Measurements from ENCODE around the gene HTR4. TPM values are rescaled to one million over a fixed set of nuclear protein-coding genes. Genes with fewer than 3 reads are reported as not detected.

Gene HTR4
- total RNA-seq, 1 donor from 2014 or later, result not detected

DNA sequence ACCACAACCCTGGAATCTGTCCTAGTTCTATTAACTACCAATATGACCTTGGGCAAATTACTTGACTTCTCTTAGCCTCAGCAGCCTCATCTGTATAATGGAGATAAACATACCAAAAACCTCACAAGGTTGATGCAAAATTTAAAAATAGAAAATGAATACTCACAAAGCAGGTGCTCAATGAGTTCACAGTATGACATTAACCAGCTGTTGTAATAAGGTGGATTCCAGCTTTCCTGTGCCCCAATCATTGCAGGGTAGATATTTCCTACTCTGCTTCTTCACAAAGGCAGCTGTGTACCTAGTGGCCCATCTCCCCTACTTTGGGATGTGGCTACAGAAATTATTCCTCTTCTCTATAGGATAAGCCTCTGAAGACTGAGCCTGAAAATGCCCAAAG lies 8.8 kb downstream of the HTR4 start:
- Histone ChIP-seq H3K9me3 (ENCODE audit: low read depth) (no peaks in the 10 kb centered on the region), H3K4me3 (no peak overlapping the region), H3K36me3 (no peaks in the 10 kb centered on the region), H3K4me2 (no peak overlapping the region), H4K20me1 (ENCODE audit: low read depth) (no peaks in the 10 kb centered on the region), H3K4me1 (no peaks in the 10 kb centered on the region), H3F3A (ENCODE audit: low read depth) (no peaks in the 10 kb centered on the region), H3K79me2 (ENCODE audit: low read depth) (no peaks in the 10 kb centered on the region), H3K9ac (no peak overlapping the region), H2AFZ (replicated peaks) (no peak overlapping the region), H3K27ac (no peak overlapping the region), H3K27me3 (peaks cover 11% of the 10 kb centered on the region)
- Mint-ChIP-seq H3K4me1 (no peaks in the 10 kb centered on the region), H3K36me3 (no peaks in the 10 kb centered on the region), H3K9me3 (no peaks in the 10 kb centered on the region), H3K27me3 (ENCODE audit: insufficient read depth, low read depth) (no peaks in the 10 kb centered on the region), H3K27ac (no peak overlapping the region), H3K4me3 (no peak overlapping the region)
- no peak for TF ChIP-seq EZH2 (IDR thresholded peaks at IDR 0.05)
- TF ChIP-seq, protein P1, sequence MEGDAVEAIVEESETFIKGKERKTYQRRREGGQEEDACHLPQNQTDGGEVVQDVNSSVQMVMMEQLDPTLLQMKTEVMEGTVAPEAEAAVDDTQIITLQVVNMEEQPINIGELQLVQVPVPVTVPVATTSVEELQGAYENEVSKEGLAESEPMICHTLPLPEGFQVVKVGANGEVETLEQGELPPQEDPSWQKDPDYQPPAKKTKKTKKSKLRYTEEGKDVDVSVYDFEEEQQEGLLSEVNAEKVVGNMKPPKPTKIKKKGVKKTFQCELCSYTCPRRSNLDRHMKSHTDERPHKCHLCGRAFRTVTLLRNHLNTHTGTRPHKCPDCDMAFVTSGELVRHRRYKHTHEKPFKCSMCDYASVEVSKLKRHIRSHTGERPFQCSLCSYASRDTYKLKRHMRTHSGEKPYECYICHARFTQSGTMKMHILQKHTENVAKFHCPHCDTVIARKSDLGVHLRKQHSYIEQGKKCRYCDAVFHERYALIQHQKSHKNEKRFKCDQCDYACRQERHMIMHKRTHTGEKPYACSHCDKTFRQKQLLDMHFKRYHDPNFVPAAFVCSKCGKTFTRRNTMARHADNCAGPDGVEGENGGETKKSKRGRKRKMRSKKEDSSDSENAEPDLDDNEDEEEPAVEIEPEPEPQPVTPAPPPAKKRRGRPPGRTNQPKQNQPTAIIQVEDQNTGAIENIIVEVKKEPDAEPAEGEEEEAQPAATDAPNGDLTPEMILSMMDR (IDR thresholded peaks at IDR 0.05), result no peak
- TF ChIP-seq EZH2phosphoT487 (IDR thresholded peaks at IDR 0.05), result no peak
- no peak for DNase-seq (ENCODE audit: low spot score)

DNA sequence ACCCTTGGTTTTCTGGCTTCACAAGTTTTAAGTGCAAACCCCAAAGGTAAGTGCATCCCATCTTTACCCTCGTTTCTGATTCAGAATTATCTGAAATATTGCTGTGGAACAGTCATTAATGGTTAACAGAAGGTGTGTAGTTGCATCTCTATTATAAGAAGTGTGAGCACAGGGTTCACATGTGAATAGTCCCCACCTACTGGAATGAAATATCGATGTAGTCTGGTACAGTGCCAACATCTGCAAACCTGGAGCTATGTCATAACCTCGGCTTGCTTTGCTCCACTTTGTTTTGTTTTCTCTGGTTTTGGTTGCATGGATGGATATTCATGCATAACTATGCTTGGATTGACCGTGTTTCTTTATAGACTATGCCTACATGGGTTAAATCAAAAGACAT lies 12.6 kb downstream of the HTR4 start:
- H4K20me1 ChIP-seq (ENCODE audit: low read depth), result no peaks in the 10 kb centered on the region
- H3K4me2 ChIP-seq, result no peak overlapping the region
- H3K9me3 ChIP-seq (ENCODE audit: low read depth), result no peaks in the 10 kb centered on the region
- Mint-ChIP-seq H3K27me3 (ENCODE audit: insufficient read depth, low read depth) (no peaks in the 10 kb centered on the region), H3K36me3 (no peaks in the 10 kb centered on the region), H3K4me1 (no peaks in the 10 kb centered on the region), H3K4me3 (no peak overlapping the region), H3K27ac (no peak overlapping the region), H3K9me3 (no peaks in the 10 kb centered on the region)
- H3K27ac ChIP-seq, result no peak overlapping the region
- no peaks in the 10 kb centered on the region for H3K79me2 ChIP-seq (ENCODE audit: low read depth)
- H3K4me3 ChIP-seq, result no peak overlapping the region
- H3K27me3 ChIP-seq, result no peaks in the 10 kb centered on the region
- no peak for DNase-seq (ENCODE audit: low spot score)
- no peak overlapping the region for H3K9ac ChIP-seq
- H3K4me1 ChIP-seq, result no peaks in the 10 kb centered on the region
- no peak for TF ChIP-seq EZH2phosphoT487 (IDR thresholded peaks at IDR 0.05)
- TF ChIP-seq, protein P1 (IDR thresholded peaks at IDR 0.05), result no peak
- TF ChIP-seq EZH2 (IDR thresholded peaks at IDR 0.05), result no peak
- H2AFZ ChIP-seq (replicated peaks), result no peak overlapping the region
- H3F3A ChIP-seq (ENCODE audit: low read depth), result no peaks in the 10 kb centered on the region
- no peaks in the 10 kb centered on the region for H3K36me3 ChIP-seq

DNA sequence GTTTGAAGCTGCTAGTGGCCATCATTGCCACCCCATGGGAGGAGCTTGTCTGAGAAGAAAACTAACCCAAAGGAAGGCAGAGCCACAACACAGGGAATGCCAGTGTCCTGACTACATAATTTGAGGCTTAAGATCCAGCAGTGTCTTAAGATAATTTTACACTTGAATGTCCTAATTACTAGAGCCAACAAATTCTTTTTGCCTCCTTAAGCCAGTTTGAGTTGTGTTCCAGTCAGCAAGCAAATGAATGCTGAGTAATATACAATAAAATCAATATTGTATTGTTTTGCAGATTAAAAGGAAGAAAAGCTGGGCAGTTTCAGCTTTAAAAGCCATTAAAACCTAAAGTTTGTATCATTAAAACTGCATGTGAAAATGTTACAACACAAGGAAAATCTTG lies 13.9 kb downstream of the HTR4 start:
- H3K4me1 ChIP-seq, result no peaks in the 10 kb centered on the region
- H3K79me2 ChIP-seq (ENCODE audit: low read depth), result no peaks in the 10 kb centered on the region
- DNase-seq (ENCODE audit: low spot score), result no peak
- TF ChIP-seq, protein P1 (IDR thresholded peaks at IDR 0.05), result no peak
- TF ChIP-seq EZH2 (IDR thresholded peaks at IDR 0.05) (no peak), EZH2phosphoT487 (IDR thresholded peaks at IDR 0.05) (no peak)
- no peaks in the 10 kb centered on the region for H3K27me3 ChIP-seq
- H3K4me3 ChIP-seq, result no peak overlapping the region
- no peak overlapping the region for H2AFZ ChIP-seq (replicated peaks)
- H3K27ac ChIP-seq, result no peak overlapping the region
- no peak overlapping the region for H3K4me2 ChIP-seq
- Mint-ChIP-seq H3K27me3 (ENCODE audit: insufficient read depth, low read depth) (no peaks in the 10 kb centered on the region), H3K27ac (no peak overlapping the region), H3K4me1 (no peaks in the 10 kb centered on the region), H3K36me3 (no peaks in the 10 kb centered on the region), H3K9me3 (no peaks in the 10 kb centered on the region), H3K4me3 (no peak overlapping the region)
- no peaks in the 10 kb centered on the region for H3K9me3 ChIP-seq (ENCODE audit: low read depth)
- no peaks in the 10 kb centered on the region for H4K20me1 ChIP-seq (ENCODE audit: low read depth)
- no peaks in the 10 kb centered on the region for H3K36me3 ChIP-seq
- no peaks in the 10 kb centered on the region for H3F3A ChIP-seq (ENCODE audit: low read depth)
- H3K9ac ChIP-seq, result no peak overlapping the region

Measured in neural progenitor cell (in vitro differentiated cells).